H9 (cell line): ENCODE results near the gene TEX51. TPM values are rescaled to one million over a fixed set of nuclear protein-coding genes. Genes with fewer than 3 reads are reported as not detected.

Experiments used
- DNase-seq: peaks from one replicate; pipeline ENCODE4 v3.0.0-alpha.2; 2017
- H2AFZ ChIP-seq: one replicate; pipeline ENCODE4 v1.6.1; 2013; ENCODE audit warnings: mild to moderate bottlenecking, low read length, control low read depth, moderate library complexity
- H2AK5ac ChIP-seq: 2 replicates; pipeline ENCODE4 v1.6.1; 2013; ENCODE audit warnings: low read length, control low read depth, mixed read lengths; ENCODE audit not compliant: insufficient read length
- H2BK120ac ChIP-seq: one replicate; pipeline ENCODE4 v1.6.1; 2013; ENCODE audit warnings: low read depth, mild to moderate bottlenecking, low read length, control low read depth, inconsistent platforms; ENCODE audit not compliant: poor library complexity, severe bottlenecking
- H2BK12ac ChIP-seq: 2 replicates; pipeline ENCODE4 v1.6.1; 2013; ENCODE audit warnings: low read length, control low read depth, mixed read lengths, low read depth; ENCODE audit not compliant: insufficient read length
- H2BK15ac ChIP-seq: 2 replicates; pipeline ENCODE4 v1.6.1; 2013; ENCODE audit warnings: low read depth, low read length, control low read depth
- H2BK20ac ChIP-seq: one replicate; pipeline ENCODE4 v1.6.1; 2013; ENCODE audit warnings: low read depth, mild to moderate bottlenecking, low read length, control low read depth, inconsistent platforms; ENCODE audit not compliant: poor library complexity, severe bottlenecking
- H2BK5ac ChIP-seq: 2 replicates; pipeline ENCODE4 v1.6.1; 2013; ENCODE audit warnings: low read length, control low read depth, mixed read lengths; ENCODE audit not compliant: insufficient read length
- H3K14ac ChIP-seq: 2 replicates; pipeline ENCODE4 v1.6.1; 2013; ENCODE audit warnings: low read length, control low read depth; ENCODE audit not compliant: insufficient read depth
- H3K18ac ChIP-seq: 2 replicates; pipeline ENCODE4 v1.6.1; 2013; ENCODE audit warnings: low read depth, mild to moderate bottlenecking, mixed read lengths, low read length, control low read depth; ENCODE audit not compliant: insufficient read length
- H3K23ac ChIP-seq: 2 replicates; pipeline ENCODE4 v1.6.1; 2013; ENCODE audit warnings: low read length, control low read depth, mixed read lengths, low read depth; ENCODE audit not compliant: insufficient read length
- H3K23me2 ChIP-seq: 2 replicates; pipeline ENCODE4 v1.6.1; 2013; ENCODE audit warnings: low read depth, mild to moderate bottlenecking, mixed read lengths, low read length, control low read depth; ENCODE audit not compliant: insufficient read length, poor library complexity, severe bottlenecking
- H3K27ac ChIP-seq: 2 replicates; pipeline ENCODE4 v1.5.1; 2013; ENCODE audit warnings: low read length, control low read depth, mixed read lengths, low read depth; ENCODE audit not compliant: insufficient read length
- H3K27me3 ChIP-seq: 2 replicates; pipeline ENCODE4 v1.6.1; 2013; ENCODE audit warnings: low read length, control low read depth, inconsistent platforms; ENCODE audit not compliant: insufficient read depth
- H3K4ac ChIP-seq: 2 replicates; pipeline ENCODE4 v1.6.1; 2013; ENCODE audit warnings: low read depth, mild to moderate bottlenecking, control low read depth, inconsistent platforms, low read length, moderate library complexity
- H3K4me1 ChIP-seq: 2 replicates; pipeline ENCODE4 v1.6.1; 2013; ENCODE audit warnings: low read length, control low read depth, inconsistent platforms; ENCODE audit not compliant: insufficient read depth
- H3K4me2 ChIP-seq: 2 replicates; pipeline ENCODE4 v1.6.1; 2013; ENCODE audit warnings: low read length, control low read depth, mixed read lengths; ENCODE audit not compliant: insufficient read length, insufficient read depth
- H3K56ac ChIP-seq: 2 replicates; pipeline ENCODE4 v1.6.1; 2013; ENCODE audit warnings: low read depth, mild to moderate bottlenecking, mixed read lengths, low read length, control low read depth; ENCODE audit not compliant: insufficient read length
- H3K79me1 ChIP-seq: 2 replicates; pipeline ENCODE4 v1.6.1; 2013; ENCODE audit warnings: low read depth, mild to moderate bottlenecking, moderate library complexity, low read length, control low read depth, inconsistent platforms; ENCODE audit not compliant: insufficient read depth, poor library complexity, severe bottlenecking
- H3K79me2 ChIP-seq: 2 replicates; pipeline ENCODE4 v1.6.1; 2013; ENCODE audit warnings: low read length, control low read depth, inconsistent platforms; ENCODE audit not compliant: insufficient read depth
- H3K9ac ChIP-seq: 2 replicates; pipeline ENCODE4 v1.6.1; 2013; ENCODE audit warnings: low read length, control low read depth, mixed read lengths; ENCODE audit not compliant: insufficient read length; ENCODE audit errors: extremely low read depth
- H3K9me3 ChIP-seq: one replicate; pipeline ENCODE4 v1.6.1; 2013; ENCODE audit warnings: low read depth, low read length, inconsistent platforms; ENCODE audit not compliant: control insufficient read depth
- H3T11ph ChIP-seq: one replicate; pipeline ENCODE4 v1.6.1; 2013; ENCODE audit warnings: mild to moderate bottlenecking, low read length, control low read depth, inconsistent platforms
- H4K20me1 ChIP-seq: one replicate; pipeline ENCODE4 v1.6.1; 2013; ENCODE audit not compliant: control insufficient read depth, insufficient read length, insufficient read depth
- H4K5ac ChIP-seq: 2 replicates; pipeline ENCODE4 v1.6.1; 2013; ENCODE audit warnings: low read depth, mild to moderate bottlenecking, mixed read lengths, low read length, control low read depth; ENCODE audit not compliant: insufficient read length
- H4K8ac ChIP-seq: replicated peaks from 2 replicates; pipeline ENCODE4 v1.6.1; 2013; ENCODE audit warnings: low read length, control low read depth, mixed read lengths, low read depth; ENCODE audit not compliant: insufficient read length
- H4K91ac ChIP-seq: 2 replicates; pipeline ENCODE4 v1.6.1; 2013; ENCODE audit warnings: low read depth, mild to moderate bottlenecking, moderate library complexity, mixed read lengths, low read length, control low read depth; ENCODE audit not compliant: insufficient read length
- H3K27ac Mint-ChIP-seq, 3 experiments: 2 replicates in 2 of 3; 3 replicates in 1 of 3; pipeline ENCODE4 v1.8.0; 2020 to 2021; ENCODE audit warnings: mixed read lengths in 3 of 3, mild to moderate bottlenecking in 1 of 3, moderate library complexity in 1 of 3
- H3K27me3 Mint-ChIP-seq: 2 replicates; pipeline ENCODE4 v1.8.0; 2021; ENCODE audit warnings: low read depth, mild to moderate bottlenecking, moderate library complexity, mixed read lengths
- H3K36me3 Mint-ChIP-seq, 3 experiments: 2 replicates in 2 of 3; 3 replicates in 1 of 3; pipeline ENCODE4 v1.8.0; 2020 to 2021; ENCODE audit warnings: low read depth in 3 of 3, mixed read lengths in 3 of 3; ENCODE audit not compliant: insufficient read depth in 1 of 3
- H3K4me1 Mint-ChIP-seq, 2 experiments: 2 replicates each; pipeline ENCODE4 v1.8.0; 2020; ENCODE audit warnings: mixed read lengths in 2 of 2
- H3K4me3 Mint-ChIP-seq, 2 experiments: 2 replicates in 1 of 2; 3 replicates in 1 of 2; pipeline ENCODE4 v1.8.0; 2020 to 2021; ENCODE audit warnings: mild to moderate bottlenecking in 2 of 2, mixed read lengths in 2 of 2, moderate library complexity in 1 of 2
- H3K9me3 Mint-ChIP-seq, 2 experiments: 2 replicates in 1 of 2; 3 replicates in 1 of 2; pipeline ENCODE4 v1.8.0; 2020; ENCODE audit warnings: mild to moderate bottlenecking in 2 of 2, mixed read lengths in 2 of 2, moderate library complexity in 1 of 2
- WGBS: extraction: QIAGEN DNeasy Blood & Tissue Kit; methylation state at CpG from one replicate; pipeline ENCODE4 v1.1.7; 2013; ENCODE audit warnings: missing lambda C conversion rate, low lambda C conversion rate, mixed read lengths; ENCODE audit not compliant: insufficient read length; ENCODE audit errors: extremely low coverage; 5-methylcytosine and 5-hydroxymethylcytosine counted together
- total RNA-seq: library from RNA; stranded (reverse); gene quantifications from 2 replicates; pipeline ENCODE4 v1.2.1, GENCODE V29; 2021
- TF ChIP-seq, protein P1 (sequence below): fragments of 200-600 bp; sonication (generic); conservative IDR thresholded peaks from 3 replicates; pipeline ENCODE4 v1.8.0; 2021; ENCODE audit warnings: antibody characterized with exemption, mild to moderate bottlenecking

The TEX51 gene
- total RNA-seq, 1 experiment from 2014 or later = not detected

DNA sequence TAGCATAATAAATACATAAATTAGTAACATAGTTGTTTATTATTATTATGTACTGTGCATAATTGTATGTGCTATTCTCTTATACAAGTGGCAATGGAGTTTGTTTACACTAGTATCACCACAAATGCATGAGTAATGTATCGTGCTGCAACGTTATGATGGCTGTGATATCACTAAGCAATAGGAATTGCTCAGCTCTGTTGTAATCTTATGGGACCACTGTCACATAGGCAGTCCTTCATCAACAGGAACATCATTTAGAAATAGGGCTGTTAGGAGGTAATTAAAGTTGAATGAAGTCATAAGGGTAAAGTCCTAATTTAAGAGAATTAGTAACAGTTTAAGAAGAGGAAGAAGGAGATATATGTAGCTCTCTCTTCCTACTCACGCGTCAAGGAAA, 33.8 kb downstream of the TEX51 start:
- Mint-ChIP-seq H3K4me1 (peaks cover 2 to 5% of the 10 kb centered on the region in 2 experiments; a peak in 2 of 4 replicates), H3K27me3 (peaks cover 42% of the 10 kb centered on the region), H3K27ac (no peak overlapping the region), H3K36me3 (no peaks in the 10 kb centered on the region), H3K9me3 (peaks cover 1 to 3% of the 10 kb centered on the region in 2 experiments; a peak in 2 of 5 replicates), H3K4me3 (no peak overlapping the region)
- H2BK120ac ChIP-seq = no peak overlapping the region
- H3K4me2 ChIP-seq = no peak overlapping the region
- no peak overlapping the region for H3K23ac ChIP-seq
- no peaks in the 10 kb centered on the region for H3K9me3 ChIP-seq
- no peaks in the 10 kb centered on the region for H3K23me2 ChIP-seq
- H3K9ac ChIP-seq = no peak overlapping the region
- H3K27me3 ChIP-seq = no peaks in the 10 kb centered on the region
- H4K91ac ChIP-seq = no peak overlapping the region
- no peak overlapping the region for H3K14ac ChIP-seq
- H3K56ac ChIP-seq = no peak overlapping the region
- H3K4ac ChIP-seq = no peak overlapping the region
- no peaks in the 10 kb centered on the region for H3K79me2 ChIP-seq
- DNase-seq = no peak
- no peak overlapping the region for H2AFZ ChIP-seq
- H2BK5ac ChIP-seq = no peak overlapping the region
- no peaks in the 10 kb centered on the region for H3K4me1 ChIP-seq
- no peak overlapping the region for H2BK20ac ChIP-seq
- no peak overlapping the region for H2BK15ac ChIP-seq
- H3K27ac ChIP-seq = no peak overlapping the region
- TF ChIP-seq, protein P1, sequence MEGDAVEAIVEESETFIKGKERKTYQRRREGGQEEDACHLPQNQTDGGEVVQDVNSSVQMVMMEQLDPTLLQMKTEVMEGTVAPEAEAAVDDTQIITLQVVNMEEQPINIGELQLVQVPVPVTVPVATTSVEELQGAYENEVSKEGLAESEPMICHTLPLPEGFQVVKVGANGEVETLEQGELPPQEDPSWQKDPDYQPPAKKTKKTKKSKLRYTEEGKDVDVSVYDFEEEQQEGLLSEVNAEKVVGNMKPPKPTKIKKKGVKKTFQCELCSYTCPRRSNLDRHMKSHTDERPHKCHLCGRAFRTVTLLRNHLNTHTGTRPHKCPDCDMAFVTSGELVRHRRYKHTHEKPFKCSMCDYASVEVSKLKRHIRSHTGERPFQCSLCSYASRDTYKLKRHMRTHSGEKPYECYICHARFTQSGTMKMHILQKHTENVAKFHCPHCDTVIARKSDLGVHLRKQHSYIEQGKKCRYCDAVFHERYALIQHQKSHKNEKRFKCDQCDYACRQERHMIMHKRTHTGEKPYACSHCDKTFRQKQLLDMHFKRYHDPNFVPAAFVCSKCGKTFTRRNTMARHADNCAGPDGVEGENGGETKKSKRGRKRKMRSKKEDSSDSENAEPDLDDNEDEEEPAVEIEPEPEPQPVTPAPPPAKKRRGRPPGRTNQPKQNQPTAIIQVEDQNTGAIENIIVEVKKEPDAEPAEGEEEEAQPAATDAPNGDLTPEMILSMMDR = no peak
- no peak overlapping the region for H2BK12ac ChIP-seq
- H4K20me1 ChIP-seq = no peaks in the 10 kb centered on the region
- no peak overlapping the region for H3K18ac ChIP-seq
- no peak overlapping the region for H2AK5ac ChIP-seq
- no peak overlapping the region for H4K5ac ChIP-seq
- H4K8ac ChIP-seq = no peak overlapping the region
- H3T11ph ChIP-seq = no peak overlapping the region
- H3K79me1 ChIP-seq = no peaks in the 10 kb centered on the region
- WGBS = no CpG with 5 or more reads among the region's 4 CpGs
